Bronchial epithelial cell (primary cell): ENCODE results near the gene SSH2. TPM values are rescaled to one million over a fixed set of nuclear protein-coding genes. Genes with fewer than 3 reads are reported as not detected.

Experiments
- DNase-seq: peaks from one replicate; pipeline ENCODE4 v3.0.0-alpha.2; 2010; ENCODE audit warnings: low read depth
- FAIRE-seq: peaks from 2 replicates; lab custom pipeline; 2011; peaks lifted over from hg19 to GRCh38; lab: Jason Lieb, UNC
- H3K27me3 ChIP-seq: 2 replicates; pipeline ENCODE4 v1.5.1; 2011; ENCODE audit warnings: low read length; ENCODE audit not compliant: control insufficient read depth, insufficient read depth
- H3K36me3 ChIP-seq: 2 replicates; pipeline ENCODE4 v1.5.1; 2011; ENCODE audit warnings: low read length; ENCODE audit not compliant: control insufficient read depth, insufficient read depth
- H3K4me3 ChIP-seq: 2 replicates; pipeline ENCODE4 v1.5.1; 2011; ENCODE audit warnings: mild to moderate bottlenecking, low read depth, low read length, control low read depth
- CTCF ChIP-seq: IDR thresholded peaks from 2 replicates; pipeline ENCODE4 v1.5.1; 2011; ENCODE audit warnings: mild to moderate bottlenecking, moderate library complexity, low read length, control low read depth, inconsistent platforms; ENCODE audit not compliant: insufficient read depth, severe bottlenecking
- total RNA-seq: library from RNA; depleted of rRNA; stranded (reverse); fragments of >200 nt; gene quantifications from 2 replicates; pipeline ENCODE4 v1.2.1, GENCODE V29; 2014

The SSH2 gene
- total RNA-seq, 1 donor from 2014 or later, result 3.7 TPM

- no peak overlapping the region for H3K4me3 ChIP-seq
- TF ChIP-seq CTCF, result no peak
- no peak for FAIRE-seq
- H3K27me3 ChIP-seq, result no peaks in the 10 kb centered on the region
- DNase-seq, result no peak
- H3K36me3 ChIP-seq, result no peaks in the 10 kb centered on the region
Measured at GRCh38 chr17:29927546-29927945, 2.5 kb downstream of the SSH2 start.

- no peaks in the 10 kb centered on the region for H3K36me3 ChIP-seq
- no peak overlapping the region for H3K4me3 ChIP-seq
- no peak for TF ChIP-seq CTCF
- FAIRE-seq, result no peak
- H3K27me3 ChIP-seq, result no peaks in the 10 kb centered on the region
- no peak for DNase-seq
Measured at GRCh38 chr17:29924786-29925185, 5.2 kb downstream of the SSH2 start.

- Histone ChIP-seq H3K36me3 (no peaks in the 10 kb centered on the region), H3K27me3 (no peaks in the 10 kb centered on the region), H3K4me3 (no peak overlapping the region)
- DNase-seq, result peak; percentile 81
- FAIRE-seq, result no peak
- TF ChIP-seq CTCF, result no peak
Measured at GRCh38 chr17:29918922-29919856, 10.8 kb downstream of the SSH2 start.

- no peak for FAIRE-seq
- no peak for DNase-seq
- H3K27me3 ChIP-seq, result no peaks in the 10 kb centered on the region
- H3K36me3 ChIP-seq, result no peaks in the 10 kb centered on the region
- H3K4me3 ChIP-seq, result no peak overlapping the region
- TF ChIP-seq CTCF, result no peak
Measured at GRCh38 chr17:29918016-29918415, 12.0 kb downstream of the SSH2 start.

GRCh38 chr17:29914819-29915537, 15.1 kb downstream of the SSH2 start:
- no peak for FAIRE-seq

More at GRCh38 chr17:29914819-29915537, 15.1 kb downstream of the SSH2 start:
- H3K27me3 ChIP-seq, result no peaks in the 10 kb centered on the region
- H3K4me3 ChIP-seq, result no peak overlapping the region
- no peaks in the 10 kb centered on the region for H3K36me3 ChIP-seq
- no peak for DNase-seq
- TF ChIP-seq CTCF, result no peak
